NCI-H2196 (cell line): ENCODE results near the gene RANBP2.
A peak's percentile ranks its signal among the peaks of the same experiment; 100 is the strongest.
"Not testable (repeated sequence)": the region's sequence is repeated elsewhere in the genome, so short reads cannot be mapped to it uniquely, and the experiment has no call there.

Experiments used
- DNase-seq: peaks from one replicate; lab custom pipeline; 2025; ENCODE audit not compliant: unreplicated experiment; lab: John Stamatoyannopoulos, UW

RANBP2 gene

GRCh38 chr2:108719149-108720044 is at the start of gene RANBP2:
Gene RANBP2 (plus strand): TSS chr2:108719482. CDS start chr2:108719607, 125 bp downstream.
- peak; percentile 98 for DNase-seq

- not testable (repeated sequence) for DNase-seq
Observed at GRCh38 chr2:108670282-108670681, 49.0 kb upstream of the RANBP2 start.

- not testable (repeated sequence) for DNase-seq
Observed at GRCh38 chr2:108672200-108672805, 47.0 kb upstream of the RANBP2 start.

GRCh38 chr2:108676522-108676921 is 42.8 kb upstream of the RANBP2 start:
- DNase-seq, result not testable (repeated sequence)

- not testable (repeated sequence) for DNase-seq
Observed at GRCh38 chr2:108677239-108677744, 42.0 kb upstream of the RANBP2 start.

GRCh38 chr2:108678198-108678651 is 41.1 kb upstream of the RANBP2 start:
- DNase-seq, result peak; percentile 62

- not testable (repeated sequence) for DNase-seq
Observed at GRCh38 chr2:108680805-108681204, 38.5 kb upstream of the RANBP2 start.

GRCh38 chr2:108688818-108689756 is 30.2 kb upstream of the RANBP2 start:
- DNase-seq, result peak; percentile 33

- DNase-seq, result not testable (repeated sequence)
Observed at GRCh38 chr2:108690001-108690400, 29.3 kb upstream of the RANBP2 start.

- DNase-seq, result no peak
Observed at GRCh38 chr2:108691447-108691846, 27.8 kb upstream of the RANBP2 start.

GRCh38 chr2:108701208-108701607 is 18.1 kb upstream of the RANBP2 start:
- no peak for DNase-seq

- DNase-seq, result no peak
Observed at GRCh38 chr2:108701806-108702205, 17.5 kb upstream of the RANBP2 start.

GRCh38 chr2:108704871-108705270 is 14.4 kb upstream of the RANBP2 start:
- no peak for DNase-seq

GRCh38 chr2:108707300-108707699 is 12.0 kb upstream of the RANBP2 start:
- no peak for DNase-seq

GRCh38 chr2:108716971-108717370 is 2.3 kb upstream of the RANBP2 start:
- not testable (repeated sequence) for DNase-seq

GRCh38 chr2:108726048-108726447 is 6.8 kb downstream of the RANBP2 start:
- not testable (repeated sequence) for DNase-seq

GRCh38 chr2:108734656-108735055 is 15.4 kb downstream of the RANBP2 start:
- not testable (repeated sequence) for DNase-seq

- DNase-seq, result not testable (repeated sequence)
Observed at GRCh38 chr2:108757973-108758372, 38.7 kb downstream of the RANBP2 start.

- DNase-seq, result not testable (repeated sequence)
Observed at GRCh38 chr2:108762618-108763017, 43.3 kb downstream of the RANBP2 start.

GRCh38 chr2:108766671-108767070 is 47.4 kb downstream of the RANBP2 start:
- DNase-seq, result not testable (repeated sequence)

GRCh38 chr2:108767859-108768258 is 48.6 kb downstream of the RANBP2 start:
- not testable (repeated sequence) for DNase-seq
